Chondrocyte (in vitro differentiated cells): ENCODE measurements around the gene ECHDC3. TPM values are rescaled to one million over a fixed set of nuclear protein-coding genes. Genes with fewer than 3 reads are reported as not detected.
A peak's percentile ranks its signal among the peaks of the same experiment; 100 is the strongest.

Experiments used
- DNase-seq: peaks from one replicate; pipeline ENCODE4 v3.0.0; 2021; ENCODE audit warnings: mixed read lengths, low spot score
- H3K27ac Mint-ChIP-seq: one replicate; pipeline ENCODE4 v1.8.0; 2021; ENCODE audit warnings: mild to moderate bottlenecking, moderate library complexity, mixed read lengths; ENCODE audit not compliant: unreplicated experiment
- H3K27me3 Mint-ChIP-seq: 2 replicates; pipeline ENCODE4 v1.8.0; 2021; ENCODE audit warnings: low read depth, mixed read lengths
- H3K36me3 Mint-ChIP-seq: 2 replicates; pipeline ENCODE4 v1.8.0; 2021; ENCODE audit warnings: low read depth, mixed read lengths
- H3K4me1 Mint-ChIP-seq: 2 replicates; pipeline ENCODE4 v1.8.0; 2021; ENCODE audit warnings: low read depth, mild to moderate bottlenecking, mixed read lengths
- H3K4me3 Mint-ChIP-seq: one replicate; pipeline ENCODE4 v1.8.0; 2021; ENCODE audit warnings: mild to moderate bottlenecking, moderate library complexity, mixed read lengths; ENCODE audit not compliant: unreplicated experiment
- H3K9me3 Mint-ChIP-seq: 2 replicates; pipeline ENCODE4 v1.8.0; 2021; ENCODE audit warnings: low read depth, mixed read lengths
- total RNA-seq: library from RNA; stranded (reverse); gene quantifications from 3 replicates; pipeline ENCODE4 v1.2.1, GENCODE V29; 2021
- TF ChIP-seq, protein P1 (sequence below): fragments of 200-600 bp; sonication (generic); IDR thresholded peaks from 2 replicates; pipeline ENCODE4 v1.5.0; 2021; ENCODE audit warnings: antibody characterized with exemption, mild to moderate bottlenecking, moderate library complexity

Gene ECHDC3
- total RNA-seq, 1 donor from 2014 or later = 5.7 TPM

DNA sequence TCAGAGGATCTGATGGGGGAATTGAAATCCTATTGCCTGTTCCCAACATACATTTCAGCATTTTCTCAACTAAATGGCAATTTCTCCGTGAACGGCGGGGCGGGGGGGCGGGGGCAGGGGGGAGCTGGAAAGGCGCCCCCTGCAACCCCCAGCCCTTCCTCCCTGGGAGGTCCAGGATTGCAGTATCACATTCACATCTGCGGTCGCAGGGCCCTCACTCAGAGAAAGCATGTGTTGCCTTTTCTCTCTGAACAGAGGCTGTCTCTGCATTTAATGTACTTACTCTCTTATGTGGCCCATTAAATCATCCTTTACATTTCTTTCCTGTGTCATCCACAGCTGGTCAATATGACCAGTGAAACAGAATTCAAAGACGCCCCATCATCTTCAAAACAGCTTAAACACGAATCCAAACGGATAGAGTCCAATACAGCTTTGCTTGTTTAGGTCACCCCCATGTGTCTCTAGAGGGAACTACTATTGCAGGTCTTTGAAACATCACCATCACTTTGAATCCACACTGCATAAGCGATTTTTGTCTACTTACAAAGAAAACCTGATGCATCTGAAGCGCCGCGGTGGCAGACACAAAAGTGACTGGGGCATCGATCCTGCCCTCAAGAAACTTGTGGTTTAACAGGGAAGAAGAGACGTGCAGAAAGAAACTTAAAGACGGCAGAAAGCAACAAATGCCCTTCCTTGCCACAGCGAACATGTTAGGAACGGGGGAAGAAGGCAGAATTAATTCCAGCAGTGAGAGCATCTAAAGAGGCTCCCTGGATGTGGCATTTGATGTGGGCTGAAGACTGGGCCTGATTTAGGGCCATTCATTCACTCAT lies 17.0 kb upstream of the ECHDC3 start:
- Mint-ChIP-seq H3K4me3 (no peak overlapping the region), H3K27me3 (peaks cover 9% of the 10 kb centered on the region), H3K4me1 (no peaks in the 10 kb centered on the region), H3K9me3 (peaks cover 7% of the 10 kb centered on the region), H3K27ac (no peak overlapping the region), H3K36me3 (no peaks in the 10 kb centered on the region)
- DNase-seq = peak; percentile 15
- TF ChIP-seq, protein P1, sequence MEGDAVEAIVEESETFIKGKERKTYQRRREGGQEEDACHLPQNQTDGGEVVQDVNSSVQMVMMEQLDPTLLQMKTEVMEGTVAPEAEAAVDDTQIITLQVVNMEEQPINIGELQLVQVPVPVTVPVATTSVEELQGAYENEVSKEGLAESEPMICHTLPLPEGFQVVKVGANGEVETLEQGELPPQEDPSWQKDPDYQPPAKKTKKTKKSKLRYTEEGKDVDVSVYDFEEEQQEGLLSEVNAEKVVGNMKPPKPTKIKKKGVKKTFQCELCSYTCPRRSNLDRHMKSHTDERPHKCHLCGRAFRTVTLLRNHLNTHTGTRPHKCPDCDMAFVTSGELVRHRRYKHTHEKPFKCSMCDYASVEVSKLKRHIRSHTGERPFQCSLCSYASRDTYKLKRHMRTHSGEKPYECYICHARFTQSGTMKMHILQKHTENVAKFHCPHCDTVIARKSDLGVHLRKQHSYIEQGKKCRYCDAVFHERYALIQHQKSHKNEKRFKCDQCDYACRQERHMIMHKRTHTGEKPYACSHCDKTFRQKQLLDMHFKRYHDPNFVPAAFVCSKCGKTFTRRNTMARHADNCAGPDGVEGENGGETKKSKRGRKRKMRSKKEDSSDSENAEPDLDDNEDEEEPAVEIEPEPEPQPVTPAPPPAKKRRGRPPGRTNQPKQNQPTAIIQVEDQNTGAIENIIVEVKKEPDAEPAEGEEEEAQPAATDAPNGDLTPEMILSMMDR = peak; percentile 86

DNA sequence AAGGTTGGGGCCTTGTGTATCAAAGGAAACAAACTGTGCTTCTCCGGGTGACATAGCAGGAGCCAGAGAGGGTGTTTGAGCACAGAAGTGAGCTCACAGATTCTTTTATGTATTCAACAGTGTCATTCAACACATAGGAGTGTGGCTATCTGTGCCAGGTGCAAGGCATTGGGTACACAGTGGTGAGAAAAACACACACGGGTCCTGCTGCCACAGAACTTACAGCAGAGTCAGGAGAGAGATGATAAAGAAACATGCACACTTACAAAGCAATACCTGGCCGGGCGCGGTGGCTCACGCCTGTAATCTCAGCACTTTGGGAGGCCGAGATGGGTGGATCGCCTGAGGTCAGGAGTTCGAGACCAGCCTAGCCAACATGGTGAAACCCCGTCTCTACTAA lies 16.3 kb upstream of the ECHDC3 start:
- peaks cover 2% of the 10 kb centered on the region for H3K36me3 Mint-ChIP-seq
- H3K4me3 Mint-ChIP-seq = no peak overlapping the region
- TF ChIP-seq, protein P1 = no peak
- H3K27me3 Mint-ChIP-seq = peaks cover 9% of the 10 kb centered on the region
- no peaks in the 10 kb centered on the region for H3K4me1 Mint-ChIP-seq
- H3K27ac Mint-ChIP-seq = no peak overlapping the region
- DNase-seq = no peak
- H3K9me3 Mint-ChIP-seq = peaks cover 9% of the 10 kb centered on the region

DNA sequence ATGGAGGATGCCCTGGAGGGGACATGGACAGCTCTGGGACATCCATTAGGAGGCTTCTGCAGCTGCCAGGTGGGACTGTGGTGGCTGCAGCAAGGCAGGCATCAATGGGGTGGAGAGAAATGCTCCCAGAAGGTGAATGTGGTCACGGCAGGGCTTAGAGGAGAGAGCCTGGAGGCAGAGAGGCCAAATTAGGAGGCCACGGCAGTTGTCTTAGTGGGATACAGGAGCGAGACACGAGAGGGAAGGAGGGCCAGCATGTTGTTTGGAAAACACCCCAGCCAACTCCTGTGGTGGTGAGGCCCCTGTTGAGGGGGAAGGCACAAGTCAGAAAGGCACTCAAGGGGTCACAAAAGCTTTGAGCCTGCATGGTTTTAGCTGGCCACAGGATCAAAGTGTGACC lies 14.6 kb upstream of the ECHDC3 start:
- H3K9me3 Mint-ChIP-seq = peaks cover 9% of the 10 kb centered on the region
- peaks cover 2% of the 10 kb centered on the region for H3K36me3 Mint-ChIP-seq
- no peak overlapping the region for H3K27ac Mint-ChIP-seq
- no peak for DNase-seq
- H3K4me1 Mint-ChIP-seq = no peaks in the 10 kb centered on the region
- no peak overlapping the region for H3K4me3 Mint-ChIP-seq
- TF ChIP-seq, protein P1 = no peak
- H3K27me3 Mint-ChIP-seq = peaks cover 9% of the 10 kb centered on the region

DNA sequence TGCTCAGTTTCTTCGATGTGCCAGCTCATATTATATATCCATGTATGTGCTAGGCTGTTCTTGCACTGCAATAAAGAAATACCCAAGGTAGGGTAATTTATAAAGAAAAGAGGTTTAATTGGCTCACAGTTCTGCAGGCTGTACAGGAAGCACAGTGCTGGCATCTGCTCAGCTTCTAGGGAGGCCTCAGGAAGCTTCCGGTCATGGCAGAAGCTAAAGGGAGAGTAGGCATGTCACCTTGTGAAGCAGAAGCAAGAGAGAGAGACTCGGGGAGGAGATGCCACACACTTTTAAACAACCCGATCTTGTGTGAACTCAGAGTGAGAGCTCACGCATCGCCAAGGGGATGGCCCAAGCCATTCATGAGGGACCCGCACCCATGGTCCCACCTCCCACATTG lies 13.8 kb upstream of the ECHDC3 start:
- DNase-seq = no peak
- no peak overlapping the region for H3K4me3 Mint-ChIP-seq
- H3K27me3 Mint-ChIP-seq = peaks cover 9% of the 10 kb centered on the region
- no peaks in the 10 kb centered on the region for H3K4me1 Mint-ChIP-seq
- peaks cover 9% of the 10 kb centered on the region for H3K9me3 Mint-ChIP-seq
- peaks cover 2% of the 10 kb centered on the region for H3K36me3 Mint-ChIP-seq
- TF ChIP-seq, protein P1 = no peak
- H3K27ac Mint-ChIP-seq = no peak overlapping the region

DNA sequence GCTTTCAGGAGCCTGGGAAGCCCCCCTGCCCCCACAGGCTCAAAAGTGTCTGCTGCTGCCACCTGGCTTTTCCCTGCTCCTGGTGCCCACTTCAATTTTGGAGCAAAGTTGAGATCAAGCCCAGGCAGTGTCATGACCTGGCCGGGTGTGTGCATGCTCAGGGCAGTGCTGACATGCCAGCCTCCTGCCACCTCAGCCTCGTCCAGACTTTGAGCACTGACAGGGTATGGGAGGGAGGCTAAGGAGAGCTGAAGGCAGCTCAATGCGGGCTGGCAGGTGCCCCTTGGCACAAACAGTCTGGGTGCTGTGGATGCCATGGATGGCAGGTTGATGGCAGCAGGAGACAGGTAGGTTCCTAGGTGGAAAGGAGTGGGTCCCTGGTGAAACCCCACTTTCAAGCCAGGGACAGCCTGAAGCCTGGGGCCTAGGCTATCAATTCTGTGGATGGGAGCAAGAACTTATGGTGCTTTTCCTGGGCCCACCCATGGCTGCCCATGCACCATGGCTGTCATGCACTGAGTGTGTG lies 12.3 kb upstream of the ECHDC3 start:
- no peaks in the 10 kb centered on the region for H3K4me1 Mint-ChIP-seq
- peaks cover 9% of the 10 kb centered on the region for H3K9me3 Mint-ChIP-seq
- H3K4me3 Mint-ChIP-seq = no peak overlapping the region
- H3K27ac Mint-ChIP-seq = no peak overlapping the region
- H3K27me3 Mint-ChIP-seq = peaks cover 9% of the 10 kb centered on the region
- H3K36me3 Mint-ChIP-seq = peaks cover 2% of the 10 kb centered on the region
- no peak for DNase-seq
- TF ChIP-seq, protein P1 = no peak
